Naive B cell (primary cell): ENCODE data around the gene SPINT1. TPM values are rescaled to one million over a fixed set of nuclear protein-coding genes. Genes with fewer than 3 reads are reported as not detected.

Source experiments
- polyA plus RNA-seq, 6 donors: library from polyadenylated mRNA; unstranded; fragments of 300-500 nt; fragmentation: Illumina TruSeq; gene quantifications; one replicate each; pipeline ENCODE4 v1.2.3, GENCODE V29; 2021; ENCODE audit warnings: low read depth in 6 of 6

SPINT1 gene
- polyA plus RNA-seq, 6 donors from 2014 or later, result 3.8 to 7.0 (median 5.4) TPM

Other genes starting within 250 kb of the SPINT1 start
- 1 to 10 TPM in 5 of 6 donors, under 1 TPM in 1; 0.96 to 2.1 (median 1.5) TPM for gene KNL1, start 249.8 kb upstream of the SPINT1 start, polyA plus RNA-seq
- gene RAD51, start 148.9 kb upstream of the SPINT1 start, polyA plus RNA-seq, result 1 to 10 TPM in 2 of 6 donors, under 1 TPM in 3, not detected in 1; 0.28 to 1.8 (median 0.85) TPM
- gene RMDN3, start 88.8 kb upstream of the SPINT1 start, polyA plus RNA-seq, result 10 to 100 TPM; 10.7 to 17.2 (median 12.1) TPM
- 10 to 100 TPM; 22.8 to 40.4 (median 27.6) TPM for gene GCHFR, start 80.0 kb upstream of the SPINT1 start, polyA plus RNA-seq
- gene C15orf62, start 74.1 kb upstream of the SPINT1 start, polyA plus RNA-seq, result 1 to 10 TPM in 1 of 6 donors, under 1 TPM in 3, not detected in 2; 0.20 to 1.1 (median 0.49) TPM
- gene ZFYVE19, start 37.0 kb upstream of the SPINT1 start, polyA plus RNA-seq, result 10 to 100 TPM in 5 of 6 donors, 1 to 10 TPM in 1; 9.5 to 27.7 (median 12.9) TPM
- gene DNAJC17, start 36.6 kb upstream of the SPINT1 start, polyA plus RNA-seq, result 10 to 100 TPM; 13.7 to 45.8 (median 28.7) TPM
- gene PPP1R14D, start 15.3 kb upstream of the SPINT1 start, polyA plus RNA-seq, result not detected
- gene RHOV, start 30.2 kb downstream of the SPINT1 start, polyA plus RNA-seq, result not detected
- 10 to 100 TPM; 21.2 to 33.6 (median 23.5) TPM for gene VPS18, start 50.4 kb downstream of the SPINT1 start, polyA plus RNA-seq
- not detected for gene DLL4, start 85.3 kb downstream of the SPINT1 start, polyA plus RNA-seq
- under 1 TPM in 2 of 6 donors, not detected in 4; 0.22 to 0.73 TPM for gene CHAC1, start 109.4 kb downstream of the SPINT1 start, polyA plus RNA-seq